ENCODE results near the gene BRD1. TPM values are rescaled to one million over a fixed set of nuclear protein-coding genes. Genes with fewer than 3 reads are reported as not detected.
"Not testable (repeated sequence)": the region's sequence is repeated elsewhere in the genome, so short reads cannot be mapped to it uniquely, and the experiment has no call there.

The BRD1 gene
- polyA plus RNA-seq, 4 donors: 34.1 to 46.0 (median 35.2) TPM

- no peak for DNase-seq (ENCODE audit: low read depth in 4 of 4, low spot score in 3 of 4)
These were observed 56.2 kb downstream of the BRD1 start for GRCh38 chr22:49771266-49772065.

GRCh38 chr22:49770547-49771265, 57.0 kb downstream of the BRD1 start:
- DNase-seq (ENCODE audit: low read depth in 4 of 4, low spot score in 3 of 4): no peak

GRCh38 chr22:49769691-49770546, 57.8 kb downstream of the BRD1 start:
- DNase-seq (ENCODE audit: low read depth in 4 of 4, low spot score in 3 of 4): no peak

GRCh38 chr22:49768951-49769690, 58.6 kb downstream of the BRD1 start:
- peak in 2 of 4 donors; percentile 29 to 34 for DNase-seq (ENCODE audit: low read depth in 4 of 4, low spot score in 3 of 4)

- no peak for DNase-seq (ENCODE audit: low read depth in 4 of 4, low spot score in 3 of 4)
These were observed 59.4 kb downstream of the BRD1 start for GRCh38 chr22:49768077-49768910.

GRCh38 chr22:49767355-49768062, 60.2 kb downstream of the BRD1 start:
- DNase-seq (ENCODE audit: low read depth in 4 of 4, low spot score in 3 of 4): no peak

GRCh38 chr22:49765951-49766350, 61.7 kb downstream of the BRD1 start:
- DNase-seq (ENCODE audit: low read depth in 4 of 4, low spot score in 3 of 4): no peak

- DNase-seq (ENCODE audit: low read depth in 4 of 4, low spot score in 3 of 4): no peak
These were observed 62.4 kb downstream of the BRD1 start for GRCh38 chr22:49765091-49765771.

- no peak for DNase-seq (ENCODE audit: low read depth in 4 of 4, low spot score in 3 of 4)
These were observed 63.5 kb downstream of the BRD1 start for GRCh38 chr22:49764127-49764581.

GRCh38 chr22:49763696-49764095, 64.0 kb downstream of the BRD1 start:
- no peak for DNase-seq (ENCODE audit: low read depth in 4 of 4, low spot score in 3 of 4)

- no peak for DNase-seq (ENCODE audit: low read depth in 4 of 4, low spot score in 3 of 4)
These were observed 64.5 kb downstream of the BRD1 start for GRCh38 chr22:49763138-49763537.

- DNase-seq (ENCODE audit: low read depth in 4 of 4, low spot score in 3 of 4): not testable (repeated sequence)
These were observed 65.1 kb downstream of the BRD1 start for GRCh38 chr22:49762571-49762970.

GRCh38 chr22:49761836-49762235, 65.8 kb downstream of the BRD1 start:
- DNase-seq (ENCODE audit: low read depth in 4 of 4, low spot score in 3 of 4): no peak

- no peak for DNase-seq (ENCODE audit: low read depth in 4 of 4, low spot score in 3 of 4)
These were observed 66.8 kb downstream of the BRD1 start for GRCh38 chr22:49760630-49761571.

GRCh38 chr22:49760280-49760629, 67.4 kb downstream of the BRD1 start:
- no peak for DNase-seq (ENCODE audit: low read depth in 4 of 4, low spot score in 3 of 4)

- DNase-seq (ENCODE audit: low read depth in 4 of 4, low spot score in 3 of 4): no peak
These were observed 71.0 kb downstream of the BRD1 start for GRCh38 chr22:49756676-49757075.

- DNase-seq (ENCODE audit: low read depth in 4 of 4, low spot score in 3 of 4): no peak
These were observed 71.5 kb downstream of the BRD1 start for GRCh38 chr22:49756201-49756600.

Data from left renal pelvis (tissue), 4 donors.